Neural progenitor cell (in vitro differentiated cells): ENCODE data around the gene TXNRD3. TPM values are rescaled to one million over a fixed set of nuclear protein-coding genes. Genes with fewer than 3 reads are reported as not detected.

Source experiments
- DNase-seq: peaks from one replicate; pipeline ENCODE4 v3.0.0-alpha.2; 2016; ENCODE audit warnings: low spot score
- H2AFZ ChIP-seq: fragments of 200-600 bp; sonication (generic); replicated peaks from 2 replicates; pipeline ENCODE4 v1.6.1; 2016; ENCODE audit warnings: antibody characterized with exemption
- H3F3A ChIP-seq: fragments of 200-600 bp; sonication (generic); 2 replicates; pipeline ENCODE4 v1.6.1; 2016; ENCODE audit warnings: antibody characterized with exemption, low read depth
- H3K27ac ChIP-seq: fragments of 200-600 bp; sonication (generic); 2 replicates; pipeline ENCODE4 v1.5.1; 2016; ENCODE audit warnings: mild to moderate bottlenecking
- H3K27me3 ChIP-seq: fragments of 200-600 bp; sonication (generic); 2 replicates; pipeline ENCODE4 v1.6.1; 2016; ENCODE audit warnings: mild to moderate bottlenecking, moderate library complexity
- H3K36me3 ChIP-seq: fragments of 200-600 bp; sonication (generic); 2 replicates; pipeline ENCODE4 v1.5.1; 2016
- H3K4me1 ChIP-seq: fragments of 200-600 bp; sonication (generic); 2 replicates; pipeline ENCODE4 v1.6.1; 2016; ENCODE audit warnings: mixed run types
- H3K4me2 ChIP-seq: fragments of 200-600 bp; sonication (generic); 2 replicates; pipeline ENCODE4 v1.6.1; 2016
- H3K4me3 ChIP-seq: fragments of 200-600 bp; sonication (generic); 2 replicates; pipeline ENCODE4 v1.5.1; 2016
- H3K79me2 ChIP-seq: fragments of 200-600 bp; sonication (generic); 2 replicates; pipeline ENCODE4 v1.6.1; 2016; ENCODE audit warnings: low read depth
- H3K9ac ChIP-seq: fragments of 200-600 bp; sonication (generic); 2 replicates; pipeline ENCODE4 v1.6.1; 2016
- H3K9me3 ChIP-seq: fragments of 200-600 bp; sonication (generic); 2 replicates; pipeline ENCODE4 v1.5.1; 2016; ENCODE audit warnings: low read depth
- H4K20me1 ChIP-seq: fragments of 200-600 bp; sonication (generic); 2 replicates; pipeline ENCODE4 v1.6.1; 2016; ENCODE audit warnings: low read depth
- H3K27ac Mint-ChIP-seq: 3 replicates; pipeline ENCODE4 v1.8.0; 2021; ENCODE audit warnings: mixed read lengths
- H3K27me3 Mint-ChIP-seq: 2 replicates; pipeline ENCODE4 v1.8.0; 2022; ENCODE audit warnings: low read depth, mild to moderate bottlenecking, inconsistent platforms, moderate library complexity, mixed read lengths; ENCODE audit not compliant: insufficient read depth
- H3K36me3 Mint-ChIP-seq: 3 replicates; pipeline ENCODE4 v1.8.0; 2021; ENCODE audit warnings: mixed read lengths
- H3K4me1 Mint-ChIP-seq: 3 replicates; pipeline ENCODE4 v1.8.0; 2021; ENCODE audit warnings: mixed read lengths
- H3K4me3 Mint-ChIP-seq: 3 replicates; pipeline ENCODE4 v1.8.0; 2021; ENCODE audit warnings: mild to moderate bottlenecking, moderate library complexity, mixed read lengths
- H3K9me3 Mint-ChIP-seq: 3 replicates; pipeline ENCODE4 v1.8.0; 2020; ENCODE audit warnings: mixed read lengths
- CTCF ChIP-seq: fragments of 200-600 bp; sonication (generic); IDR thresholded peaks from 2 replicates; pipeline ENCODE4 v1.5.1; 2017; ENCODE audit warnings: antibody characterized with exemption, mild to moderate bottlenecking
- EZH2 ChIP-seq: fragments of 200-600 bp; sonication (generic); IDR thresholded peaks from 2 replicates; pipeline ENCODE4 v1.6.1; 2017; ENCODE audit warnings: antibody characterized with exemption, mild to moderate bottlenecking, moderate library complexity
- EZH2phosphoT487 ChIP-seq: fragments of 200-600 bp; sonication (generic); IDR thresholded peaks from 2 replicates; pipeline ENCODE4 v1.6.1; 2017; ENCODE audit warnings: antibody characterized with exemption
- total RNA-seq: library from RNA; depleted of rRNA; stranded (reverse); fragments of >200 nt; gene quantifications from 2 replicates; pipeline ENCODE4 v1.2.3, GENCODE V29; 2015; ENCODE audit warnings: low replicate concordance

TXNRD3 gene
- total RNA-seq, 1 donor from 2014 or later, result 10.3 TPM

DNA sequence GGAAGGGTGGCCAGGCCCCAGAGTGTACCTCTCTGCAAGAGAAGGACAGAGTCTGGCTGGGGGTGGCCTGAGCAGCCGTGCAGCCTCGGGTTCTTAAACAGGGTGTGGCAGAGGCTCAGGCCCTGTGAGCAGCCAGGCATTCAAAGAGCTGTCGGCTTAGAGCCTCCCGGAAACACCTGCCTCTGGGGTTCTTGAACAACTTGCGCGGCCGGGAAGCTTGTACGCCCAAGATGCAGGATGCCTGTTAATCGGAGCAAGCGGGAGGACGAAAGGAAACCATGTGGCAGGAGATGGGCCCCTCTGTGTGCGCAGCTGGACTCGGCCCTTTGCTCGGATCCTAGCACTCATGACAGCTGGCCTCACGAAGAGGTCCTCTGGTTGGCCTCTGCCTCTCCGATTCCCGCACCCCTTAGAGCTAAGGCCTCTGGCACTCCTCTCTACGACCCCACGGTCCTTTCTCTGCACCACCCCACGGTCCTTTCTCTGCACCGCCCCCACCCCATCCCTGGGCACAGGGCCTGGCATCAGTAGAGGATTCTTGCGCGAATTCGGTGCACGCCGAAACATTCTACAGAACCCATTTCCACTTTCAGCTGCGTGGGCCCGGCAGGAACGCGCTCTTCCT is 23.9 kb upstream of the TXNRD3 start:
- peak; percentile 34 for DNase-seq
- Mint-ChIP-seq H3K9me3 (peaks cover 6% of the 10 kb centered on the region), H3K27me3 (peaks cover 16% of the 10 kb centered on the region), H3K4me1 (peaks cover 30% of the 10 kb centered on the region), H3K27ac (no peak overlapping the region), H3K36me3 (no peaks in the 10 kb centered on the region), H3K4me3 (no peak overlapping the region)
- no peaks in the 10 kb centered on the region for H3K79me2 ChIP-seq
- H4K20me1 ChIP-seq, result no peaks in the 10 kb centered on the region
- no peak overlapping the region for H3K9ac ChIP-seq
- H3K4me1 ChIP-seq, result peaks cover 24% of the 10 kb centered on the region
- no peaks in the 10 kb centered on the region for H3K36me3 ChIP-seq
- TF ChIP-seq EZH2phosphoT487, result no peak
- peak; percentile 1 for TF ChIP-seq EZH2
- TF ChIP-seq CTCF, result no peak
- H3K4me3 ChIP-seq, result no peak overlapping the region
- H3K27me3 ChIP-seq, result peaks cover 52% of the 10 kb centered on the region
- H3K4me2 ChIP-seq, result peak overlapping the region; percentile 20
- H3K9me3 ChIP-seq, result peaks cover 7% of the 10 kb centered on the region
- H3F3A ChIP-seq, result no peaks in the 10 kb centered on the region
- H3K27ac ChIP-seq, result no peak overlapping the region
- H2AFZ ChIP-seq, result no peak overlapping the region

GRCh38 chr3:126677862-126678503 is 23.1 kb upstream of the TXNRD3 start:
- Mint-ChIP-seq H3K27ac (no peak overlapping the region), H3K36me3 (no peaks in the 10 kb centered on the region), H3K4me1 (peaks cover 25% of the 10 kb centered on the region), H3K27me3 (peaks cover 16% of the 10 kb centered on the region), H3K9me3 (peaks cover 7% of the 10 kb centered on the region), H3K4me3 (no peak overlapping the region)
- Histone ChIP-seq H3K79me2 (no peaks in the 10 kb centered on the region), H3F3A (no peaks in the 10 kb centered on the region), H3K27ac (no peak overlapping the region), H3K36me3 (no peaks in the 10 kb centered on the region), H3K4me2 (no peak overlapping the region), H4K20me1 (no peaks in the 10 kb centered on the region), H3K27me3 (peaks cover 52% of the 10 kb centered on the region), H3K9ac (no peak overlapping the region), H3K4me3 (no peak overlapping the region), H2AFZ (no peak overlapping the region), H3K4me1 (peaks cover 16% of the 10 kb centered on the region), H3K9me3 (peaks cover 7% of the 10 kb centered on the region)
- TF ChIP-seq EZH2phosphoT487 (no peak), EZH2 (no peak), CTCF (no peak)
- DNase-seq, result no peak

- H3K4me3 Mint-ChIP-seq, result no peak overlapping the region
- TF ChIP-seq EZH2phosphoT487 (no peak), CTCF (no peak), EZH2 (no peak)
- H3K27me3 ChIP-seq, result peaks cover 52% of the 10 kb centered on the region
- H2AFZ ChIP-seq, result no peak overlapping the region
- no peak overlapping the region for H3K4me2 ChIP-seq
- no peak overlapping the region for H3K27ac ChIP-seq
- H3K9ac ChIP-seq, result no peak overlapping the region
- no peaks in the 10 kb centered on the region for H3K36me3 Mint-ChIP-seq
- no peaks in the 10 kb centered on the region for H4K20me1 ChIP-seq
- no peak overlapping the region for H3K27ac Mint-ChIP-seq
- H3K4me1 Mint-ChIP-seq, result peaks cover 25% of the 10 kb centered on the region
- no peak overlapping the region for H3K4me3 ChIP-seq
- H3K79me2 ChIP-seq, result no peaks in the 10 kb centered on the region
- peaks cover 16% of the 10 kb centered on the region for H3K4me1 ChIP-seq
- peaks cover 7% of the 10 kb centered on the region for H3K9me3 ChIP-seq
- H3K27me3 Mint-ChIP-seq, result peaks cover 14% of the 10 kb centered on the region
- no peaks in the 10 kb centered on the region for H3F3A ChIP-seq
- H3K36me3 ChIP-seq, result no peaks in the 10 kb centered on the region
- H3K9me3 Mint-ChIP-seq, result peaks cover 7% of the 10 kb centered on the region
- no peak for DNase-seq
Measured at GRCh38 chr3:126676919-126677705, 22.2 kb upstream of the TXNRD3 start.
